ENCODE results near the gene DHRS7B.

- TF ChIP-seq POLR2A (IDR thresholded peaks at IDR 0.05) (no peak), CTCF (IDR thresholded peaks at IDR 0.05) (no peak)
Observed at GRCh38 chr17:21141331-21141730, 14.6 kb downstream of the DHRS7B start.

Measured in heart left ventricle (tissue), 13 donors.